ENCODE measurements around the gene LAIR2.
"Not testable (repeated sequence)": the region's sequence is repeated elsewhere in the genome, so short reads cannot be mapped to it uniquely, and the experiment has no call there.

LAIR2 gene

DNA sequence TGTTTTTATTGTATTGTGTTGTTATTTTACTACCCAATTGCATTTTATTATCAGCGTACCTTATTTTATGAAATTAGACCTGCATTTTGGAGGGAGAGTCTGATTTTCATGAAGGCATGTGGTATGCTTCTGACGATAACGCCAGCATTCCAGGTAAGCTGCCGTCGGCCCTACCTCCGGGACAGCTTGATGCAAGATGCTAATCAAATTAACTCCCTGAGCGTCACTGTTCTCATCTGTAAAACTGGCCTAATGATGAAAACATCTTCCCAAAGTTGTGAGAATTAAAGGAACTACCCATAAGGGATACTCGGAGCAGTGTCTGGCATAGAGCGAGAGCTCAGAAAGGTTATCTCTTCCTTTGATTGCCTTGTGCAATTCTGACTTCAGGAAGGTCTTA is 12.9 kb upstream of the LAIR2 start:
- H3K27ac ChIP-seq (ENCODE audit: low read depth, low read length) = no peak overlapping the region
- no peak overlapping the region for H3K9ac ChIP-seq (ENCODE audit: low read length)
- no peaks in the 10 kb centered on the region for H3K36me3 ChIP-seq (ENCODE audit: control insufficient read depth, insufficient read depth, low read length)
- H3K27me3 ChIP-seq (ENCODE audit: control insufficient read depth, insufficient read depth, low read length) = no peaks in the 10 kb centered on the region
- H3K4me3 ChIP-seq (ENCODE audit: low read length) = no peak overlapping the region
- H3K4me1 ChIP-seq (ENCODE audit: control insufficient read depth, insufficient read depth, low read length) = no peaks in the 10 kb centered on the region

DNA sequence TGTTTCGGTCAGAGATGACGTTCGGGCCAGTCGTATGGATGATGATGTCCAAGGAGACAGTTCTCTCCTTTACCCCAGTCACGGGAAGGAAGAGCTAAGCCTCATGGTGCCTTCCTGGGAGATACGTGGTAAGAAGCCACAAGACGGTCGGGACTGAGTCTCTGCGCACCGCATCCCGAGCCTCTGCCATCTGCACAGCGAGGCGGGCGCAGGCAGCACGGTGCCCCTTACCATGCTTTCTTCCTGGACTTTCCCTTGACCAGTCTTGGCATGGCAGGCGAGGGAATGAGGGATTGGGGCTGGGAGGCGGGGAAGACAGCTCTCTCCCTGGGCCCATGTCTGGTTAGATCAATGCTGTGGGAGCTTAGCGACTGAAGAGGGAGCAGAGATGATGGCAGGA is 10.1 kb upstream of the LAIR2 start:
- H3K9ac ChIP-seq (ENCODE audit: low read length) = no peak overlapping the region
- no peak overlapping the region for H3K4me3 ChIP-seq (ENCODE audit: low read length)
- H3K4me1 ChIP-seq (ENCODE audit: control insufficient read depth, insufficient read depth, low read length) = no peaks in the 10 kb centered on the region
- H3K27me3 ChIP-seq (ENCODE audit: control insufficient read depth, insufficient read depth, low read length) = no peaks in the 10 kb centered on the region
- H3K36me3 ChIP-seq (ENCODE audit: control insufficient read depth, insufficient read depth, low read length) = no peaks in the 10 kb centered on the region
- H3K27ac ChIP-seq (ENCODE audit: low read depth, low read length) = no peak overlapping the region

DNA sequence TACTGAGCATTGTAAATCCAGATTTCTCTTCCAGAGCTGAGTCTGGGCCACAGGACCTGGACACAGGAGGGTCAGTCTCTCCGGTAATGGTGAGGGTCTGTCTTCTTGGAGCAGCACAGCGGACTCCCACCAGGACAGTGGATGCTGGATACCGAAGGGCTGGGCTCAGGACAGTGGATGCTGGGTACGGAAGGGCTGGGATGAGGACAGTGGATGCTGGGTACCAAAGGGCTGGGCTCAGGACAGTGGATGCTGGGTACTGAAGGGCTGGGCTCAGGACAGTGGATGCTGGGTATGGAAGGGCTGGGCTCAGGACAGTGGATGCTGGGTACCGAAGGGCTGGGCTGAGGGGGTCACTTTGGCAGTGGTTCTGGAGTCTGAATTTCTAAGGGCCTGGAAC is 9.6 kb upstream of the LAIR2 start:
- not testable (repeated sequence) for H3K4me1 ChIP-seq (ENCODE audit: control insufficient read depth, insufficient read depth, low read length); H3K27me3 ChIP-seq (ENCODE audit: control insufficient read depth, insufficient read depth, low read length); H3K27ac ChIP-seq (ENCODE audit: low read depth, low read length); H3K4me3 ChIP-seq (ENCODE audit: low read length); H3K36me3 ChIP-seq (ENCODE audit: control insufficient read depth, insufficient read depth, low read length); H3K9ac ChIP-seq (ENCODE audit: low read length)

DNA sequence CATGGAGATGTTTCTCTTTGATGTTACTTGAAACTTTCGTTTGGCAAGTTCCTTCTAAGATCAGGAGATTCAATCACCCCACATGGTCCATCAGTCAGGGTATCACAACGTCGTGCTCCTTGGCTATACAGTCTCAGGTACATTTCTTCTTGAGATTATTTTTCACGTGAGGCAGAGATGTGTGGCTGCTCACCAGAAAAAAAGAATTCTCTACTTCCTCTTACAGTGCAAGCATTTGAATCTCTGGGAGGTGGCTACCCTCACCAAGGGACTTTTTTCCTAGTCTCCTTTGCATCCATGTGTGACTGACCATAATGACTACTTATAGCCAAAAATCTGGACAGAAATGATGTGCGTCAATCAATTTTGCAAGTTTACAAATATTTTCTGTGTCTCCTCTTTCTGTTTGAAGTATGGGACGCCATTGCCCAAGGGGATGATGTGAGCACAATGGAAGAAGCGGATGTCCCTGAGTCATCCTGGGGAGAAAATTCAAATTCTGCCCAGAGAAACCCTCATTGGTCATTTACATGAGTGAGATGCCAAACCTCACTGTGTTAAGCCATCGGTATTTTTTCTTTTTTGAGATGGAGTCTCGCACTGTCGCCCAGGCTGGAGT is 8.6 kb upstream of the LAIR2 start:
- H3K4me1 ChIP-seq (ENCODE audit: control insufficient read depth, insufficient read depth, low read length) = no peaks in the 10 kb centered on the region
- H3K36me3 ChIP-seq (ENCODE audit: control insufficient read depth, insufficient read depth, low read length) = no peaks in the 10 kb centered on the region
- no peak overlapping the region for H3K9ac ChIP-seq (ENCODE audit: low read length)
- no peak overlapping the region for H3K4me3 ChIP-seq (ENCODE audit: low read length)
- H3K27me3 ChIP-seq (ENCODE audit: control insufficient read depth, insufficient read depth, low read length) = no peaks in the 10 kb centered on the region
- no peak overlapping the region for H3K27ac ChIP-seq (ENCODE audit: low read depth, low read length)

DNA sequence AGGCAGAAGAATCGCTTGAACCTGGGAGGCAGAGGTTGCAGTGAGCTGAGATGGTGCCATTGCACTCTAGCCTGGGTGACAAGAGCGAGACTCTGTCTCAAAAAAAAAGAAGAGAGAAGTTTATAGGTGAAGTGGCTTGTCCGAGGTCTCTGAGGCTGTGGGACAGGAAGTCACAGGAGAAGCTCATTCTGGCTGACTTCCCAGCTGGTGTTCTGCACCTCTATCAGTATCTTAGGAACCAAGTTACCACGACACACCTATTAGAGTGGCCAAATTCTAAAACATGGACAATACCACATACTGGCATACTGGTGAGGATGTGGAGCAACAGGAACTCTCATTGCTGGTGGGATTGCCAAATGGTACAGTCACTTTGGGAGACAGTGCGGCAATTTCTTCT is 7.3 kb upstream of the LAIR2 start:
- H3K9ac ChIP-seq (ENCODE audit: low read length); H3K36me3 ChIP-seq (ENCODE audit: control insufficient read depth, insufficient read depth, low read length); H3K4me3 ChIP-seq (ENCODE audit: low read length); H3K27ac ChIP-seq (ENCODE audit: low read depth, low read length); H3K4me1 ChIP-seq (ENCODE audit: control insufficient read depth, insufficient read depth, low read length); H3K27me3 ChIP-seq (ENCODE audit: control insufficient read depth, insufficient read depth, low read length): not testable (repeated sequence)

DNA sequence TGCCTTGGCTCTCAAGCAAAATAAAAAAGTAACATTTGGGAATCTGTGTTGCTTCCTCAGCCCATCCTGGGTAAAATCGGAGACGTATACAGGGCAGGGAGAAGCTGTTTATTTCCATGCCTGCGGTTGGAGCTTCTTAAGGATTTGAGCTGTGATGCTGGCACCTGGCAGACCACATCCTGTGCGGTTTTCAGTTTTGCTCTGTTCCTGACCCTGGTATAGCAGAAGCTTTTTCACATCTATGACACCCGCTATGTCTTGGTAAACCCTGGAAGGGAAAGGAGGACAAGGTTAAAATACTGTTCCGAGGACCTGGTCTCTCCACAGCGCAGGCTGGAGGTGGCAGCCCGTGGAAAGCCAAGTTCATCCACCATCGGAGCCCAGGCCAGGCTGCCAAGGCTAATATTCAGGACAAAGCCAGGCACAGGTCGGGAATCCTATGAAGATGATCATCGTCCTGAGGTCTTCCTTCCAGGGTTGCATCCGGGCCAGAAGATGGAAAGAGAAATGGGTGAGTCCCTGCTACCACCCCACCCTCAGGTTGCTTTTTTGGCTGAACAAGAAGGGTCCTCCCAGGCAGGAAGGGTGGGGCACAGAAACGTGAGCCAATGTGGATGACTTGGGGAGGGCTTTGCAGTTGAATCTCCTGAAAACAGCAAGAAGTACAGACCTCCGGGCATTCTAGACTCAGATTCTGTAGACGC is 4.7 kb upstream of the LAIR2 start:
- H3K36me3 ChIP-seq (ENCODE audit: control insufficient read depth, insufficient read depth, low read length); H3K27me3 ChIP-seq (ENCODE audit: control insufficient read depth, insufficient read depth, low read length); H3K4me3 ChIP-seq (ENCODE audit: low read length); H3K4me1 ChIP-seq (ENCODE audit: control insufficient read depth, insufficient read depth, low read length); H3K27ac ChIP-seq (ENCODE audit: low read depth, low read length); H3K9ac ChIP-seq (ENCODE audit: low read length): not testable (repeated sequence)

DNA sequence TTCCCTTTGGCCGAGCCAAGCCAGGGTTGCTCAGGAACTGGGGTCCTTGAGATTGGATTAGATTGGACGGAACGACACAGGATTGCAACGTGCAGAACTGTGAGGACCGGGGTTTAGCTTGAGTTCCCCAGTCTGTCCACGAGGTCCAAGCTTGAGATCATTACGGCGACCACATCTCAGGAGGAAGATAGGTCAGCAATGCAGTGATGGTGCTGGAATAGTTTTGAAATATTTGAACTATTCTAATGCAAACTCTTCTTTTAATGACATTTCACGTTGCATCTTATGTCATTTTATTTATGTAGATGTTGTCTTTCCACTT is 4.2 kb upstream of the LAIR2 start:
- not testable (repeated sequence) for H3K36me3 ChIP-seq (ENCODE audit: control insufficient read depth, insufficient read depth, low read length); H3K4me1 ChIP-seq (ENCODE audit: control insufficient read depth, insufficient read depth, low read length); H3K27me3 ChIP-seq (ENCODE audit: control insufficient read depth, insufficient read depth, low read length); H3K4me3 ChIP-seq (ENCODE audit: low read length); H3K27ac ChIP-seq (ENCODE audit: low read depth, low read length); H3K9ac ChIP-seq (ENCODE audit: low read length)

DNA sequence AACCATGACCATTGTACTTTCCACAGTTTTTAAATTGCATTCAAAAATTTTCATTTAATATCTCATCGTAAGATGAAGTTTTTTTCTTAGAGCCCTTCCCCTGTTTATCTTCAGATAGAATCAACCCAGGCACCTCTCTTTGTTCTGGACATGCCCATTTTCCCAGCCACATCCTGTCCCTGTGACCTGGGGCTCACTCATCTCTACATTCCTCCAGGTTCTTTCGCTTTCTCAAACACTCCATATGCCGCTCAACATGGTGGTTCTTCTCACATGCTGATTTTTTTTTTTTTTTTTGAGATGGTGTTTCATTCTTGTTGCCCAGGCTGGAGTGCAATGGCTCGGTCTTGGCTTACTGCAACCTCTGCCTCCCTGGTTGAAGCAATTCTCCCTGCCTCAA is 2.9 kb downstream of the LAIR2 start:
- not testable (repeated sequence) for H3K4me3 ChIP-seq (ENCODE audit: low read length); H3K27ac ChIP-seq (ENCODE audit: low read depth, low read length); H3K36me3 ChIP-seq (ENCODE audit: control insufficient read depth, insufficient read depth, low read length); H3K27me3 ChIP-seq (ENCODE audit: control insufficient read depth, insufficient read depth, low read length); H3K9ac ChIP-seq (ENCODE audit: low read length); H3K4me1 ChIP-seq (ENCODE audit: control insufficient read depth, insufficient read depth, low read length)

DNA sequence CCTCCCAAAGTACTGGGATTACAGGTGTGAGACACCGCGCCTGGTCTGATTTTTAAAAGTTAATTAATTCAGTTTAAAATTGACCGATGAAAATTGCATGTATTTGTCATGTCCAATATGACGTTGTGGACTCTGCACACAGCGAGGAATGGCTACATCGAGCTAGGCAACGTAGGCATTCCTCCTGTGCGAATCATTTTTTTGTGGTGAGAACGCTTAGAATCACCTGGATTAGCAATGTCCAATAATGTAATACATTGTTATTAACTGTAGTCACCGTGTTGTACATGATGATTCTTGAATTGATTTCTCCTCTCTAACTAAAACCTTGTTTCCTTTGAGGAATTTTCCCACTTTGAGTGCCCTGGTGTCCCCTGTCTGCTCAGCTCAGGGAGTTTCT is 3.4 kb downstream of the LAIR2 start:
- H3K27ac ChIP-seq (ENCODE audit: low read depth, low read length) = no peak overlapping the region
- H3K27me3 ChIP-seq (ENCODE audit: control insufficient read depth, insufficient read depth, low read length) = no peaks in the 10 kb centered on the region
- H3K4me1 ChIP-seq (ENCODE audit: control insufficient read depth, insufficient read depth, low read length) = no peaks in the 10 kb centered on the region
- no peak overlapping the region for H3K9ac ChIP-seq (ENCODE audit: low read length)
- H3K4me3 ChIP-seq (ENCODE audit: low read length) = no peak overlapping the region
- no peaks in the 10 kb centered on the region for H3K36me3 ChIP-seq (ENCODE audit: control insufficient read depth, insufficient read depth, low read length)

DNA sequence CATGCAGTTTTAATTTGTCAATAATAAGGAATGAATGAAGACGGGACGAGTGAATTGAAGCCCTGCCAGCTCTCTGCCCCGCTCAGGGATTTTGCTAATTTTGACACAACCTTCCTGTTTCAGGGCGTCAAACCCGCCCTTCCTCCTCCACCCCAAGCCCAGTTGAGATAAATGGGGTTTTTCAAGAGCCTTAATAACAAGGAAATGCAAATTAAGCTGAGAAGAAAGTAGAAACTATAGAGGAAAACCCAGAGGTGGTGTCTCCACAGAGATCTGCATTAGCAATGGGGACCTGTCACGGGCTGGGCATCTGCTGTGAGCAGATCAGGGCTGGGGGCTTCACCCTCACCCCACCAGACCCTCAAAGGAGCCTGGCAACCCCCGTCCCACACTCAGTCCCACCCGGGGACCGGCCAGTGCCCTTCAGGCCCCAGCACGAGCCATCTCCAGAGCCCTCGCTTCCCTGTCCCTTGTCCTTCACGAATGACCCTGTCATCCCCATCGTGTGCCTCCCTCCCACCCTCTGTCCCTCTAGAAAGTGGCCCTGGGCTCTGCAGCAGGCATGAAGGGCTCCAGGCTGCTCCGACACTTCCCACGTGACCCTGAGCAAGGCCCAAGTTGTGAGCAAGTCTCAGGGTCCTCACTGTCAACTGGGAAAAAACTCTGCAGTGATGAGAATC is 4.5 kb downstream of the LAIR2 start:
- not testable (repeated sequence) for H3K4me1 ChIP-seq (ENCODE audit: control insufficient read depth, insufficient read depth, low read length); H3K27me3 ChIP-seq (ENCODE audit: control insufficient read depth, insufficient read depth, low read length); H3K27ac ChIP-seq (ENCODE audit: low read depth, low read length); H3K36me3 ChIP-seq (ENCODE audit: control insufficient read depth, insufficient read depth, low read length); H3K9ac ChIP-seq (ENCODE audit: low read length); H3K4me3 ChIP-seq (ENCODE audit: low read length)

DNA sequence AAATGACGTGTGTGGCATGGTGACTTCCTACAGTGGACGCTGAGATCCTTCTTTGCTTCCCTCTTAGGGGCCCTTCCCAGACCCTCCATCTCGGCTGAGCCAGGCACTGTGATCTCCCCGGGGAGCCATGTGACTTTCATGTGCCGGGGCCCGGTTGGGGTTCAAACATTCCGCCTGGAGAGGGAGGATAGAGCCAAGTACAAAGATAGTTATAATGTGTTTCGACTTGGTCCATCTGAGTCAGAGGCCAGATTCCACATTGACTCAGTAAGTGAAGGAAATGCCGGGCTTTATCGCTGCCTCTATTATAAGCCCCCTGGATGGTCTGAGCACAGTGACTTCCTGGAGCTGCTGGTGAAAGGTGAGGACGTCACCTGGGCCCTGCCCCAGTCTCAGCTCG is 5.2 kb downstream of the LAIR2 start:
- Histone ChIP-seq H3K9ac (ENCODE audit: low read length) (no peak overlapping the region), H3K27ac (ENCODE audit: low read depth, low read length) (no peak overlapping the region), H3K36me3 (ENCODE audit: control insufficient read depth, insufficient read depth, low read length) (no peaks in the 10 kb centered on the region), H3K4me1 (ENCODE audit: control insufficient read depth, insufficient read depth, low read length) (no peaks in the 10 kb centered on the region), H3K27me3 (ENCODE audit: control insufficient read depth, insufficient read depth, low read length) (no peaks in the 10 kb centered on the region), H3K4me3 (ENCODE audit: low read length) (no peak overlapping the region)

DNA sequence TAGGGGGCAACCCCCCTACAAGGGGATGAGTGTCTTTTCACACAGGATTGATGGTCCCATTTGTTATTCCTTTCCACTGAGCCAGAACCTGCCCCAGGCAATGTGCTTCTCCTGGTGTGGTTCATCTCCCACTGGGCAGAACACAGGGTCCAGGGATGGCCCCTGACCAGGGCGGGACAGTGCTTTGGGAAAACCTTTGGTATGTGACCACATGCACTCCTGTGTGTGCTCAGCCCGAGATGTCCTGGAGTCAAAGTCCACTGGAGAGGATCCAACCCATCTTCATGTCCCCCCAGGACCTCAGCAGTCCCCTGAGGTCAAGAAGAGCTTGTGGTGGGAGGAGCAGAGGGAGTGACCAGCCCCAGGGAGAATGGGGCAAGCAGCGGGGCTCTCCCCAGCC is 5.9 kb downstream of the LAIR2 start:
- H3K27me3 ChIP-seq (ENCODE audit: control insufficient read depth, insufficient read depth, low read length); H3K9ac ChIP-seq (ENCODE audit: low read length); H3K4me1 ChIP-seq (ENCODE audit: control insufficient read depth, insufficient read depth, low read length): not testable (repeated sequence)

More for the DNA sequence above, 5.9 kb downstream of the LAIR2 start:
- H3K4me3 ChIP-seq (ENCODE audit: low read length); H3K27ac ChIP-seq (ENCODE audit: low read depth, low read length); H3K36me3 ChIP-seq (ENCODE audit: control insufficient read depth, insufficient read depth, low read length): not testable (repeated sequence)
